GM19328 (cell line): ENCODE results near the gene TBC1D16.

ENCODE experiments used
- ATAC-seq: cut with Tn5 transposase; IDR thresholded peaks from one replicate; pipeline ENCODE4 v1.9.1; 2021; ENCODE audit warnings: mild to moderate bottlenecking, moderate library complexity; ENCODE audit not compliant: unreplicated experiment

TBC1D16 gene

DNA sequence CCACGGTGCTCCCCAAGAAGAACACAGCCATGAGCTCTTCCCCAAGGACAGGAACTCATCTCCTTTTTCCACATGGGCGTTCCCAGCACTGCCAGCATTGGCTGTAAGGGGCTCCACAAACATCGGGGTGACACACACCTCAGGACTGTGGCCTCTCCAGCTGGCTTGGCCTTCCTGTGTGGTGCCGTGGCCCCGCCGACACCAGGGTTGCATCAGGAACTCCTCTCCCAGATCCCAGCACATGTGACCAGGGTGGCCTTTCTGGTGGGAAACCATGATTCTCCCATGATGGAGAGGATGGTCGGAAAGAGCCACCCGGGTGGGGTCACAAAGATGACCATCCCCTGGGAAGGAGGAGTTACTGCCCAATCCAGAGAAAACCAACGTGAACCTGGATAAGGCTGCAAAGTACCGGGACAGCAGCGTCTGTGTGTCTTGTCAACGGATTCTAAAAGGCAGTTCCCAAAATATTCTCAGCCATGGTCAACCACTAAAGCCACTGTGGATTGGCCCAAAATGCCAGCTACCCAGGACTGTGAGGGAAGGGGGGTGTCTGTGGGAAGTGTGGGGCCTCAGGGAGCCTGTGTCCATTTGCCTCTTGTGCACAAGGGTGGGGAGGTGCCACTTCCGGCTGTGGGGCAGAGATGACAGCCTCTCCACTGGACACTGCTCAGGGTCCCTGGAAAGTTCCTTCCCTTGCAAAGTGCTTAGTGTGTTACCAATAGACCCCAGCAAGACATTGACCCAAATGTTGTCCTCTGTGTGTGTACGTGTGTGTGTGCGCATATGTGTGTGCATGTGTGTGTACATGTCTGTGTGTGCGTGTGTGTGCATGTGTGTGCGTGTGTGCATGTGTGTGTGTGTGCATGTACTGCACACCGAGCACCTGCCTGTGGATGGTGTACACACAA, 118.4 kb downstream of the TBC1D16 start:
- ATAC-seq: no peak

DNA sequence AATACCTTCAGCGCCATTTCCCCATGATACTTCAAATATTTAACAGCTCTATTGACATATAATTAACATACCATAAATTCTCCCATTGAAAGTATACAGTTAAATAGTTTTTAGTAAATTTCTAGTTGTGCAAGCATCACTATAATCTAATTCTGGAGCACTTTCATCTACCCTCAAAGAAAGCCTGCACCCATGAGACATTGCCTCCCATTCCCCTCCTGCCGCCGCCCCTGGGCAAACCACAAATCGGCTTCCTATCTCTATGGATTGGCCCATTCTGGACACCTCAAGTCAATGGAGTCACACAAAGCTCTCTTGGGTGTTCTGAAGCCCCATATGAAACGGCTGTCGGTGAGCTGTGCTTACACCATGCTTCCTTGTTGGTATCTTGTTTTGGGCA, 119.2 kb downstream of the TBC1D16 start:
- no peak for ATAC-seq

DNA sequence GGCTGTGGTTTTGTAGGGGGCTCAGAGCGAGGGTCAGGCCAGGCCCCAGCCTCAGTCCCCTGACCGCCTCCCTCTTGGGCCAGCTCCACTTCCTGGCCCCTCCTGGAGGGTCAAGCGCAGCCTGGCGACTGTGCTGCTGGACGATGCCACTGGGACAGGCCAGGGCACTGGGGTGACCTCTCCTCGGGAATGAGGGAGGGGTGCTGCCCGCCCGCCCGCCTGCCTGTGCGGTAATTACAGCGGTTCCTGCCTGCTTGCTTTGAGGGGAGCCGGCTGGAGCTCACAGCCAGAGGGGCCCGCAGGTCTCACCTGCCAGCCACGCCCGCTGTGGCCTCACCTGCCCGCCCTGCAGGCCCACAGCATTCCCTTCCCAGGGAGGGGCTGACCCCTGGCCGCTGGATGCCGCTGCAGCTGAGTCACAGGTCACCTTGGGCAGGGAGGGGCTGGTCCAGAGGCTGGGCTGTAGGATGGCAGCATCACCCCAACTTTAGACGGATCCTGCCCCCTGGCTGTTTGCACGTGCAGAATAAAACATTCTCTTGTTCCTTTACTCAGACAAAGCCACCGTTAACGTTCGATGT, 119.7 kb downstream of the TBC1D16 start:
- ATAC-seq: no peak

GRCh38 chr17:79914813-79915740, 120.6 kb downstream of the TBC1D16 start:
- ATAC-seq: no peak

DNA sequence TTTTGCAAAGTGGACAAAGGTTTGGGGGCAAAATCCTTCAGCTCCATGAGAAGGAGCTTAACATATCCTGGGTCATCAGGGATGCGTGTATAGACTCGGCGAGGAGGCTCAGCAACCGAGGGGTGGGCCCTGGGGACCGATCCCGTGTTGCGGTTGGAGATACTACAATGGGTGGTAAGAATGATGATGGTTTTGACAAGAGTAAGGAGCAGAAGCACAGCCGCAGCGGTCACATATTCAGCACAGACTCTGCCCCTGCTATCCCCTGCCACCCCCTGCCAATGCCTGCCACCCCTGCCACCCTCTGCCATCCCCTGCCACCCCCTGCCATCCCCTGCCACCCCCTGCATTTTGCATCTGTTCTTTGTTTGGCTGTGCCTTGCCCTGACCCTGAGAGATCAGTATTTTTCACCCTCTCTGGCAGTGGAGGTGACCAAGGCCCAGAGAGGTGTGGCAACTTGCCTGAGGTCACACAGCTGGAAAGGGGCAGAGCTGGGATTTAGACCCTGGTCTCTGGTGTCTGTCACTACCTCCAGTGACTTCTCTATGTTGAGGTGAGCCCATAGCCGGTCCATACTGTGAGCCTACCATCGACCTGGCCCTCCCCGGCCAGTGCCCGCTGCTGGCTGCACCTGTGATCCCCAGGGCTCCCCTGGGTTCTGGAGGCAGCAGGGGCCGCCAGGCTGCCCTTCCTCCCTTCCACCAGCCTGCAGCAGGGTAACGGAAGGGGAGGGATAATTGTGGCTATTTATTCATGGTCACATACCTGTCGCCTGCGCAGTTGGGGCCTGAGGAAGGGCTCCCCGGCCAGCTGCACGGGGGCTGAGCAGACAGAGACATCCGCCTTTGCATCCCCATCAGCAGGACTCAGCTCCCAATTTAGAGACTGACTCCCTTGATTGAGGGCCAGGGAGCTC, 121.5 kb downstream of the TBC1D16 start:
- no peak for ATAC-seq

DNA sequence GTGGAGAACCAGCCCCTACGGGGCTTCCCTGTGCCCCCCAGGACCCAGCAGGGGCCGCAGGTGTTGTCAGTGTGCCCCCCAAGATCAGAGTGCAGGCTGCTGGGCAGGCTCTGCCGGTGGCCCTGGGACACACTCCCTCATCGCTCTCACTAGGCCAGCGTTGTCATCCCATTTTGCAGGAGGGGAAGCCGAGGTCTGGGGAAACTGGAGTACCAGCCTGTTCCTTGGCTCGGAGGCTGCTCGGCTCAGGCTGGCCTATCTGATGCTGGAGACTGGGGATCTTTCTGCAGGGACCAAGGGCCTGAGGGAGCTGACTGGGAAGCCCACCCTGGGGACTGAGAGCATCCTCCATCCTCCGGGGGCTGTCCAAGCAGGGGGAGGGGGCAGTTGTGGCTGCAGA, 122.2 kb downstream of the TBC1D16 start:
- no peak for ATAC-seq

- ATAC-seq: no peak
Observed at GRCh38 chr17:79912552-79913330, 122.9 kb downstream of the TBC1D16 start.

GRCh38 chr17:79911430-79912399, 124.0 kb downstream of the TBC1D16 start:
- no peak for ATAC-seq

DNA sequence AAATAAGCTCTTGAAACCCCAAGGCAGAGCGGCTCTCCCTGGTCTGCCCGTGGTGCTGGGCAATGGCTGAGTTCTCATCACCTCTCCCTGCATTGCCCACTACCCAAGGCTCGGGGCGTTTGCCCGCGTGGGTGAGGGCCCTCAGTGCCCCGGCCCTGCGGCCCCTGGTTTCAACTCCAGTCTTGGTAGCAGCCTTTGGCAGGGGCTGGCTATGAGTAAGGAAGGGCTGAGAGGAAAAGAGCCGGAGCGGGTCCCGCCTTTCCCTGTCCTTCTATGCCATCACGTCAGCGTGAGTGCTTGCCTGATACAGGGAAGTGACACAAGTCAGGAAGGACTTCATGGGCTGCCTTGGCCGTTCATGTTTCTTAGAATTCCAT, 124.7 kb downstream of the TBC1D16 start:
- ATAC-seq: no peak

DNA sequence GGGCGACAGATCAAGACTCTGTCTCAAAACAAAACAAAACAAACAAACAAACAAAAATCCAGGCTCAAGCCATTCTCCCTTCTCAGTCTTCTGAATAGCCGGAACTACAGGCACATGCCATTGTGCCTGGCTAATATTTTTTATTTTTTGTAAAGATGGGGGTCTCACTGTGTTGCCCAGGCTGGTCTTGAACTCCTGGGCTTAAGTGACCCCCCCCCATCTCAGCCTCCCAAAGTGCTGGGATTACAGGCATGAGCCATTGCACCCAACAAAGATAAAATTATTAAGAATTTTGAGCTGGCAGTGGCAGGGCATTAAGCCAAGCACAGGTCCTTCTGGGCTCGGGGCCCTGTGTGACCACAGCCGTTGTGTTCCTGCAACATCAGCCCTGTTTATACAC, 126.6 kb downstream of the TBC1D16 start:
- ATAC-seq: no peak

- ATAC-seq: no peak
Observed at GRCh38 chr17:79907850-79908249, 127.8 kb downstream of the TBC1D16 start.

GRCh38 chr17:79907217-79907715, 128.4 kb downstream of the TBC1D16 start:
- no peak for ATAC-seq

GRCh38 chr17:79905832-79906231, 129.8 kb downstream of the TBC1D16 start:
- ATAC-seq: no peak

DNA sequence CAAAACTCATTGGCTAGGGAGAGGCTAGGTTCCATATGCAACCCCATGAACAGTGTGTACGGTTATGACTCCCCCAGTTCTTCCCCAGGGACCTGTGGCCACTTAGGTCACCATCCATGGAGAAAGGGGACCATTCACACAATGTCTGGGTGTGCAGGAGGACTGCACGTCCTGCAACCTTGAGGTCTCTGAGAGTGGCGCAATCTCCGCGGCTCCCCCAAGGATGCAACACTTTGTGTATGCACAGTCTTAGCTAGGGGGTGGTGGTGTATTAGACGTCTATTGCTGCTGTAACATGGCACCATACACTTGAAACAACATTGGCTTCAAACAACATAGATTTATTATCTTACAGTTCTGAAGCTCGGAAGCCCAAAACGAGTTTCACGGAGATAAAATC, 130.8 kb downstream of the TBC1D16 start:
- ATAC-seq: no peak

- ATAC-seq: no peak
Observed at GRCh38 chr17:79902146-79902791, 133.4 kb downstream of the TBC1D16 start.

GRCh38 chr17:79901131-79901530, 134.5 kb downstream of the TBC1D16 start:
- no peak for ATAC-seq

GRCh38 chr17:79899584-79899983, 136.1 kb downstream of the TBC1D16 start:
- ATAC-seq: no peak
